Right renal pelvis (tissue), 4 donors: Measurements from ENCODE around the gene UFSP1. TPM values are rescaled to one million over a fixed set of nuclear protein-coding genes. Genes with fewer than 3 reads are reported as not detected.
A peak's percentile ranks its signal among the peaks of the same experiment; 100 is the strongest.

Experiments used
- DNase-seq, 4 donors: peaks; one replicate each; pipeline ENCODE4 v3.0.0-alpha.2; 2013; ENCODE audit warnings: low read depth in 4 of 4, low spot score in 3 of 4, missing footprints in 1 of 4
- polyA plus RNA-seq, 4 donors: library from polyadenylated mRNA; unstranded; fragments of 120-200 nt; gene quantifications; one replicate each; pipeline ENCODE4 v1.2.1, GENCODE V29; 2013; ENCODE audit not compliant: insufficient read length in 4 of 4

The UFSP1 gene
- polyA plus RNA-seq, 4 donors = 1.5 to 3.4 (median 1.9) TPM

- no peak for DNase-seq
Observed at GRCh38 chr7:100882785-100883526, 6.6 kb downstream of the UFSP1 start.

GRCh38 chr7:100882201-100882600 lies 7.3 kb downstream of the UFSP1 start:
- DNase-seq = no peak

GRCh38 chr7:100881136-100881535 lies 8.4 kb downstream of the UFSP1 start:
- no peak for DNase-seq

- DNase-seq = no peak
Observed at GRCh38 chr7:100880645-100881044, 8.9 kb downstream of the UFSP1 start.

- DNase-seq = no peak
Observed at GRCh38 chr7:100879685-100880261, 9.7 kb downstream of the UFSP1 start.

- no peak for DNase-seq
Observed at GRCh38 chr7:100878685-100879084, 10.8 kb downstream of the UFSP1 start.

GRCh38 chr7:100878013-100878412 lies 11.5 kb downstream of the UFSP1 start:
- no peak for DNase-seq

GRCh38 chr7:100875356-100875751 lies 14.2 kb downstream of the UFSP1 start:
- DNase-seq = no peak

GRCh38 chr7:100874577-100875355 lies 14.7 kb downstream of the UFSP1 start, which contains the start of gene SRRT:
Gene SRRT, plus strand, starts transcription at chr7:100875103. Its CDS starts 488 bp downstream, at chr7:100875591.
- peak; percentile 97 to 99 (median 98) for DNase-seq

- DNase-seq = no peak
Observed at GRCh38 chr7:100874300-100874576, 15.3 kb downstream of the UFSP1 start.

- no peak for DNase-seq
Observed at GRCh38 chr7:100873599-100874299, 15.8 kb downstream of the UFSP1 start.

GRCh38 chr7:100867776-100868485 lies 21.6 kb downstream of the UFSP1 start:
- no peak for DNase-seq

GRCh38 chr7:100867040-100867775 lies 22.3 kb downstream of the UFSP1 start, which contains the start of gene TRIP6:
Gene TRIP6, plus strand, starts transcription at chr7:100867387. Its CDS starts 111 bp downstream, at chr7:100867498.
- peak; percentile 86 to 89 (median 86) for DNase-seq

GRCh38 chr7:100866729-100867039 lies 22.8 kb downstream of the UFSP1 start:
- DNase-seq = no peak

- no peak for DNase-seq
Observed at GRCh38 chr7:100865938-100866728, 23.4 kb downstream of the UFSP1 start.

GRCh38 chr7:100865372-100865911 lies 24.1 kb downstream of the UFSP1 start:
- no peak for DNase-seq

GRCh38 chr7:100864263-100864845 lies 25.2 kb downstream of the UFSP1 start:
- DNase-seq = no peak

GRCh38 chr7:100863406-100863950 lies 26.0 kb downstream of the UFSP1 start:
- DNase-seq = no peak
